HG02970 (cell line): Measurements from ENCODE around the gene FAM89B.
"Not testable (repeated sequence)": the region's sequence is repeated elsewhere in the genome, so short reads cannot be mapped to it uniquely, and the experiment has no call there.

Experiments used
- ATAC-seq: cut with Tn5 transposase; IDR thresholded peaks from one replicate; pipeline ENCODE4 v1.9.1; 2021; ENCODE audit warnings: mild to moderate bottlenecking, moderate library complexity, moderate number of reproducible peaks; ENCODE audit not compliant: unreplicated experiment, low FRiP score

FAM89B gene

DNA sequence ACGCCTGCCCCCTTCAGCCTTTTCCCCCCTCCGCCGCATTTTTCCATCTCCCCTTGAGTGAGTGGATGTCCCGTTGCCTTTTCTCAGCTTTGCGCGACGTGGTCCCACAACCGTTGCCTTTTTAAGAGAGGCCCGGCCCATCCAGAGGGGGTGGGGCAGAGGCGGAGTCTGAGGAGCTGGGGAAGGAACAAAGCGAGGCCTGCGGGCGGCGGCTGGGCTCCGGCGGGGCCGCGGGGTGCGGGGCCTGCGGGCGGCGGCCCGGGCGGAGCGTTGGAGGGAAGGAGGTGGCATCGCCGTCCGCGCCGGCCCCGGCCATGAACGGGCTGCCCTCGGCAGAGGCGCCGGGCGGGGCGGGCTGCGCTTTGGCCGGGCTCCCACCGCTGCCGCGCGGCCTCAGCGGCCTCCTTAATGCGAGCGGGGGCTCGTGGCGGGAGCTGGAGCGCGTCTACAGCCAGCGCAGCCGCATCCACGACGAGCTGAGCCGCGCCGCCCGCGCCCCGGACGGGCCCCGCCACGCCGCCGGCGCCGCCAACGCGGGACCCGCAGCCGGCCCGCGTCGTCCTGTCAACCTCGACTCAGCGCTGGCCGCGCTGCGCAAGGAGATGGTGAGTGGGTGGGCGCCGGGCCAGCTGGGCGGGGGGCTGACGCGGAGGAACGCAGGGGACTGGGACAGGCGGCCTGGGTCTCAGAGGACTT, at the start of gene FAM89B:
Gene FAM89B (plus strand): TSS at position 183 of the 696 bp plus-strand sequence. CDS start 132 bp downstream, at position 315.
- no peak for ATAC-seq

DNA sequence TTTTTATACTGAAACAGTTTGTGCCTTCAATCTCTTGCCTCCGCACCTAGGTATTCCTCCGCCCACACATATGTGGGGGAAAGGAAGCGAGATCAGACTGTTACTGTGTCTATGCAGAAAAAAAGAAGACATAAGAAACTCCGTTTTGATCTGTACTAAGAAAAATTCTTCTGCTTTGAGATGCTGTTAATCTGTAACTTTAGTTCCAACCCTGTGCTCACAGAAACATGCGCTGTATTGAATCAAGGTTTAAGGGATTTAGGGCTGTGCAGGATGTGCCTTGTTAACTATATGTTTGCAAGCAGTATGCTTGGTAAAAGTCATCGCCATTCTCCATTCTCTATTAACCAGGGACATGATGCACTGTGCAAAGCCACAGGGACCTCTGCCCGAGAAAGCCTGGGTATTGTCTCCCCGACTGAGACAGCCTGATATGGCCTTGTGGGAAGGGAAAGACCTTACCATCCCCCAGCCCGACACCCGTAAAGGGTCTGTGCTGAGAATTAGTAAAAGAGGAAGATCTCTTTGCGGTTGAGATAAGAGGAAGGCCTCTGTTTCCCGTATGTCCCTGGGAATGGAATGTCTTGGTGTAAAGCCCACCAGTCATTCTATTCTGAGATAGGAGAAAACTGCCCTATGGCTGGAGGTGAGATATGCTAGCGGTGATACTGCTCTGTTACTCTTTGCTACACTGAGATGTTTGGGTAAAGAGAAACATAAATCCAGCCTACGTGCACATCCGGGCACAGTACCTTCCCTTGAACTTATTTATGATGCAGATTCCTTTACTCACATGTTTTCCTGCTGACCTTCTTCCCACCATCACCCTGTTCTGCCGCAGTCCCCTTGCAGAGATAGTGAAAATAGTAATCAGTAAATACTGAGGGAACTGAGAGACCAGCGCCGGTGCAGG, 49.4 kb upstream of the FAM89B start:
- ATAC-seq: not testable (repeated sequence)

DNA sequence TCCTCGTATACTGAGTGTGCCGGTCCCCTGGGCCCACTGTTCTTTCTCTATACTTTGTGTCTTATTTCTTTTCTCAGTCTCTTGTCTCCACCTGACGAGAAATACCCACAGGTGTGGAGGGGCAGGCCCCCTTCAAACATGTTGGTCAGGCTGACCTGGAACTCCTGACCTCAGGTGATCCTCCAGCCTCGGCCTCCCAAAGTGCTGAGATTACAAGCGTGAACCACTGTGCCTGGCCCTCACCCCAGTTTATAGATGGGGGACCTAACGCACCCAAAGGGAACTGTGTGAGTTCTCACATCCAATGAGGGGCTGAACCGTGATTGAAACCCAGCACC, 48.7 kb upstream of the FAM89B start:
- ATAC-seq: not testable (repeated sequence)

DNA sequence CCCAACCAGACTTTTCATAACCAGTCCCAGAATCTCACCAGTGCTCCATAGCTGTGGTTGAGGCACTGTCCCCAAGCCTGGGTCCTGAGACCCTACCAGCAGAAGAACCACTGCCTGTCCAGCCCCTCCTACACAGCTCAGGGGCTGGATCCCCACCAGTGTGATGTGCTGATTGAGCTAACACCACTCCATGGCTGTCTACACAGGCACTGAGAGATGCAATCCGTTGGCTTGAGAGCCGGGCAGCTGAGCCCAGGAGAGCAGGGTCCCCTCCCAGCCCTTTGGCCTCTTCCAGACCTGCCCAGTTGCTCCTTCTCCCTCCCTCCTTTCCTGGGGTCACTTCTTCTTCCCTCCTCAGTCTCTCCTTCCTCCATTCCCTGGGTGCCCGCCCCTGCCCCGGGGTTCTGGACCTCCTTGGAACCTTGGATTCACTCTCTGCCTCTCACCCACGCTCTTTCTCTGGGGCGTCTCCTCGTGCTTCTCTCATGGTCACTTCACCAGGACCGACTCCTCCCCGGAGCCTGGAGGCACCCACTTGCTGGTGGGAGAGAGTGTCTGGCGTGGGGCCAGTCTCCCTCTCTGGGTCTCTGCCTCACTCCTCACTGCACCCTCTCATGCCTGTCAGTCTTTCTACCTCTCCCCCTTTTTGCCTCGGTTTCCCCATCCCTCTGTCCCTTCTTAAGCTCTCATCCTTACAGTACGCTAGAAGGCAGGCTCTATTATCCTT, 48.2 kb upstream of the FAM89B start:
- ATAC-seq: peak; percentile 1

DNA sequence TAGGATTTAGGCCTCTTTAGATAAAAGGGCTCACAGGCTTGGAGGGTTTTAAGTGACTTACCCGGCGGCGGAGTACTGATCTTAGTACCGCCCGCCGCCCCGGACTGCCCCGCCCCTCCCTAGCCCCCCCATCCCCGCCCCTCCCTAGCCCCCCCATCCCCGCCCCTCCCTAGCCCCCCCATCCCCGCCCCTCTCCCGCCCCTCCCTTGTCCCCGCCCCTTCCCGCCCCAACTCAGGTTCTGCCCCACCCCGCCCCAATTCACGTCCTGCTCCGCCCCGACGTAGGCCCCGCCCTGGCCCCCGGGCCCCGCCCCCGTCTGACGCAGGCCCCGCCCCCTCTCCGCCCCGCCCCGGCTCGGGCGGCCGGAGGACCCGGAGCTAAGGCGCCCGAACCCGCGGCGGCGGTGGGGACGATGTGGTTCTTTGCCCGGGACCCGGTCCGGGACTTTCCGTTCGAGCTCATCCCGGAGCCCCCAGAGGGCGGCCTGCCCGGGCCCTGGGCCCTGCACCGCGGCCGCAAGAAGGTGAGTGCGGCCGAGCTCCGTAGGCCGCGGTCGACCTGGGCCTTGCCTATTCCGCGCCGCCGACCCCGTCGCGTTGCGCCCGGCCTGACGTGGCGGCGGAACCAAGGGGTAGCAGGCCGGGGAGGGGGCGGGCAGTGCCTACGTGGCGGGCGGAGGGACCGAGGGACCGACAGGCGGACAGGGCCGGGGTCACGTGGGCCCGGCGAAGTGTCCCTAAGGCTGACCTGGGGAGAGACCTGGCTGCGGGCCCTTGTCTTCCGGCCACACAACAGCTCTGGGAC, 47.4 kb upstream of the FAM89B start, which contains the start of gene SCYL1:
Gene SCYL1 (plus strand): TSS at position 343 of the 805 bp plus-strand sequence. CDS start 71 bp downstream, at position 414.
- ATAC-seq: peak; percentile 59

DNA sequence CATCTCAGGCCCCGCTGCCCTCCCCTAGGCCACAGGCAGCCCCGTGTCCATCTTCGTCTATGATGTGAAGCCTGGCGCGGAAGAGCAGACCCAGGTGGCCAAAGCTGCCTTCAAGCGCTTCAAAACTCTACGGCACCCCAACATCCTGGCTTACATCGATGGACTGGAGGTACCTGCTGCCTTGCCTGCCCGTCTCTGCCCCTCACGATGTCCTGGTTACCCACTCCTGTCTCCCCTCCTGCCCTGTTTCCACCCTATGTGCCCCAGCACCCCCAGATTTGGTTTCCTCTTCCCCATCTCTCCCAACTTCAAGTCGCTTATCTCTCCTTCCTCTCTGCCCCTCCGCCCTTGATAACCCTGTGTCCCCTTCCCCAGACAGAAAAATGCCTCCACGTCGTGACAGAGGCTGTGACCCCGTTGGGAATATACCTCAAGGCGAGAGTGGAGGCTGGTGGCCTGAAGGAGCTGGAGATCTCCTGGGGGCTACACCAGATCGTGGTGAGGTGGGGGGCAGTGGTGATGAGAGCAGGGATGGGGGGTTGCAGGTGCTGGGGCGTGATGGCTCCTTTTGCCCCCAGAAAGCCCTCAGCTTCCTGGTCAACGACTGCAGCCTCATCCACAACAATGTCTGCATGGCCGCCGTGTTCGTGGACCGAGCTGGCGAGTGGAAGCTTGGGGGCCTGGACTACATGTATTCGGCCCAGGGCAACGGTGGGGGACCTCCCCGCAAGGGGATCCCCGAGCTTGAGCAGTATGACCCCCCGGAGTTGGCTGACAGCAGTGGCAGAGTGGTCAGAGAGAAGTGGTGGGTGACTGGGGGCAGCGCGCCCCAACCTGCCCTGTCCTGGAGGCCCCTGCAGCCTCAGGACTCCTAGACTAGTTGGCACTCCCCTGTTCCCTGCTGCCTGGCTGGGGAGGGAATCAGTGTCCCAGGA, 46.5 kb upstream of the FAM89B start:
- no peak for ATAC-seq

DNA sequence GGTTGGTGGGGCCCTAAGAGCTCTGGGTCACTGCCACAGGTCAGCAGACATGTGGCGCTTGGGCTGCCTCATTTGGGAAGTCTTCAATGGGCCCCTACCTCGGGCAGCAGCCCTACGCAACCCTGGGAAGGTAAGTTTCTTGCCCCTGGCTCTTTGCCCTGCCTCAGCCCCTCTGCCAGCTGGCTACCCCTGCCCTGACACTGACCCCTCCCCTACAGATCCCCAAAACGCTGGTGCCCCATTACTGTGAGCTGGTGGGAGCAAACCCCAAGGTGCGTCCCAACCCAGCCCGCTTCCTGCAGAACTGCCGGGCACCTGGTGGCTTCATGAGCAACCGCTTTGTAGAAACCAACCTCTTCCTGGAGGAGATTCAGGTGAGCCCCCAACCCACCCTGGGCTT, 45.6 kb upstream of the FAM89B start:
- no peak for ATAC-seq

DNA sequence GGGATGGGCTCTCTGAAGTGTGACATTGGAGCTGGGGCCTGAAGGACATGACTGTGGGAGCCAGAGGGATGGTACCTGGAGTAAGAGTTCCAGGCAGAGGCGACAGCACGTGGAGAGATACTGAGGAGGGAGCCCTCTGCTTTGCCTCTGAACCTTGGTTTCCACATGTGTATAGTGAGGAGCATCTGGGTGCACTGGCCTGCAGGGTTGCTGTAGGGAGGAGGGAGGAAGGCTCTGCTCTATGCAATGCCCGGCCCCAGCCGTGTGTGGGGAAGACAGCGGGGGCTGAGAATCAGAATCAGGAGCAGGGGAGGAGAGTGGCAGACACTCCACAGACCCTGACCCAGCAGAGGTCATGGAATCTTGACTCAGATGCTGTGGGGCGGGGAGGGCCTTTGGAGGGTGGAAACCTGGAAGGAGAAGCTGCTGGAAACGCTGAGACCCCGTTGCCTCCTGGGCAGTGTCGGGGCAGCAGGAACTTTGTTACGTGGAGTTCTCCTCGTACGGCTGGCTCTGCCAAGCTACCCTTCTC, 43.5 kb upstream of the FAM89B start:
- ATAC-seq: no peak

DNA sequence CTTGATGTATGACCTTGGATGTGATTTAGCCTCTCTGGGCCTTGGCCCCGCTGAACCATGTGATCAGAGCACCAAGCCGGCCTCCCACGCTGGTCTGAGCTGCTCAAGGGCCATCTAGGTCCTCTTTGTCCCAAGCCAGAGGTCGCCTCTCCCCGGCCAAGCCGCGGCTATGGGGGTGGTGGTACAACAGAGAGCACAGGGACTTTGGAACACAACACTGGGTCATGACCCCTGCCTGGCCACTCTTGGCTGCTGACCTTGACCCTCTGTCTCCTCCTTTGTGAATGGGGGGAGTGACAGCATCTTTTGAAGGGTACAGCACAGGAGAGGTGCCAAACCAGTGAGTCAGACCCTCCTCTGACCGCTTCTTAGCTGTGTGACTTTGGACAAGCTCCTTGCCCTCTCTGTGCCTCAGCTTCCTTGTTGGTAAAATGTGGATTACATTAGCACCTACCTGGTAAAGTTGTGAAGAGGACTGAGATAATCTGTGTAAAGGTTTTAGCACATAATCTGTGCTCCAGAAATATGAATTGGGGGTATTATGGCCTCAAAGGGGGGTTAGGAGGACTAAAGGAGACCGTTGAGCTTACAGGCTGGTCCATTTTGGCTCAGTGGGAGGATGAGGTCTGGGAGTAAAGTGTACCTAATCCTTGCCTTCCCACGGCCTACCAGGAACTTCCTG, 42.7 kb upstream of the FAM89B start:
- no peak for ATAC-seq

DNA sequence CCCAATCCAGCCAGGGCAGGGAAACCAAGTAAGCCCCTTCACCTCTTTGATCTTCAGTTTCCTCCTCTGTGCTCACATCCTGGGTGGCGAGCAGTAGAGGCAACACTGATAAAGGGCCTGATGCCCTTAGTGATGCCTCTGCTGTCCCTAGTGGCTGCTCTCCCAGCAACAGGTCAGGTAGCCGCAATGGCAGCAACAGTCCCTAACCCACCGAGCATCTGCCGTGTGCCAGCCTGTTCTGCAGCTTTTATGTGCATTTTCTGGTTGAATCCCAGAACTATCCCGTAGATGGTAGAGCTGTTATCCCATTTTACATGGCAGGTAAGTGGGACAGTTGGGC, 42.2 kb upstream of the FAM89B start:
- no peak for ATAC-seq

DNA sequence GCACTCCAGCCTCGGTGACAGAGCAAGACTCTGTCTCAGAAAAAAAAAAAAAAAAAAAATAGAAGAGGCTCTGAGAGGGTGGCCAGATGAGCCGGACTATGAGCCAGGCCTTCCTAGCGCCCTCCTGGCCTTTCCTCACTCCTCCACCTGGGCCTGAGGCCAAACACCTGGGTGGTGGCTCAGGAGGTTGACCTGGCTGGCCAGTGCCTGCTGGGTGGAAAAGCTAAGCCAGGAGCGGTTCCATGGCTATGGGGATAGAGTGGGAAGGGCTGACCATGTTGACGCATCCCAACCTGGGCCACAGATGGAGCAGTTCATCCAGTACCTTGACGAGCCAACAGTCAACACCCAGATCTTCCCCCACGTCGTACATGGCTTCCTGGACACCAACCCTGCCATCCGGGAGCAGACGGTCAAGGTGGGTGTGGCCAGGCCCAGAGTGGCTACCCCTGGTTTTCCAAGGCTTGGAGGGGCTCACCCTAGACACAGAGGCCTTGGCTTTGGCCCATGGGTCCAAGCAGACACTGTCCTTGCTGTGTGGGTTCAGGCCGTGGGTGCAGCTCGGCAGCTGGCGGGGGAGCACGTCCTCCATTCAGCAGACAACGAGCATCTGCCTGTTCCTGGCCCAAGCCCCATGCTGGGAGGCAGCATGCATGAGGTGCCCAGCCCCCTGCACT, 39.8 kb upstream of the FAM89B start:
- no peak for ATAC-seq

DNA sequence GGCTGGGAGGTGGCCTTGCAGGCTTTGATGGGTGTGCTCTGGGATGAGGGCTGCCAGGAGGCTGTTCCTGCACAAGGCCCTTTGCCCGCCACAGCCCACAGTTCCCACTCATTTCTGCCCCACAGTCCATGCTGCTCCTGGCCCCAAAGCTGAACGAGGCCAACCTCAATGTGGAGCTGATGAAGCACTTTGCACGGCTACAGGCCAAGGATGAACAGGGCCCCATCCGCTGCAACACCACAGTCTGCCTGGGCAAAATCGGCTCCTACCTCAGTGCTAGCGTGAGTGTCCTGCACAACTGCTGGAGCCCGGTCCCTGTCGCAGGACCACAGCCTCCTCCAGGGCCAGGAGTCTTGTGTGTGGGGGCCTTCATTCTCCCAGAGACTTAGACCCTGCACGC, 37.2 kb upstream of the FAM89B start:
- ATAC-seq: no peak

DNA sequence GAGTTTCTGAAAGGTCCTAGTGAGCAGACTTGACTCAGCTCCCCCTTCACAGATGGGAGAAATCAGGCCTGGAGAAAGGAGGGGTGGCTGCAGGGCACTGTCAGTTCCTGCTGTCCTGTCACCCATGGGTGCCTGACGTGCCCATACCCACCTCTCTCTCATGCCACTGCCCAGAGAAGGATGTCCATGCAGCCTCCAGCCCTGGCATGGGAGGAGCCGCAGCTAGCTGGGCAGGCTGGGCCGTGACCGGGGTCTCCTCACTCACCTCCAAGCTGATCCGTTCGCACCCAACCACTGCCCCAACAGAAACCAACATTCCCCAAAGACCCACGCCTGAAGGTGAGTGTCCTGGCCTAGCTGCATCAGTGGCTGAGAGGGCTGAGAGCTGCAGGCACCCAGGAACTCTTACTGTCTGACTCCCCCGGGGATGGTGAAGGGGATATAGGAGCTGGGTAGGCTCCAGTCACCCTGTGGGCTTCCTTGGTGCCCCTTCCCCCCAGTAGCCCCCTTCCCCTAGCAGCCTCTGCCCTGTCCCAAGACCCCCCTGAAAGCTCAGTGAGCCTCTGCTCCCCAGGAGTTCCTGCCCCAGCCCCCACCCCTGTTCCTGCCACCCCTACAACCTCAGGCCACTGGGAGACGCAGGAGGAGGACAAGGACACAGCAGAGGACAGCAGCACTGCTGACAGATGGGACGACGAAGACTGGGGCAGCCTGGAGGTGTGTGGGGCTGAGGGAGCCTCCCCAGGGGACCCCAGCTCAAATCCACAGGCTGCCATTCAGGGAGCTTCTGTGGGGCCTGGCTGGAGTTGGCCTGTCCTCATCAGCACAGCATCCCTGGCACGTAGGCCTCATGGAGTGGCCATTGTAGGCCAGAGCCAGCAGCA, 35.7 kb upstream of the FAM89B start:
- no peak for ATAC-seq

DNA sequence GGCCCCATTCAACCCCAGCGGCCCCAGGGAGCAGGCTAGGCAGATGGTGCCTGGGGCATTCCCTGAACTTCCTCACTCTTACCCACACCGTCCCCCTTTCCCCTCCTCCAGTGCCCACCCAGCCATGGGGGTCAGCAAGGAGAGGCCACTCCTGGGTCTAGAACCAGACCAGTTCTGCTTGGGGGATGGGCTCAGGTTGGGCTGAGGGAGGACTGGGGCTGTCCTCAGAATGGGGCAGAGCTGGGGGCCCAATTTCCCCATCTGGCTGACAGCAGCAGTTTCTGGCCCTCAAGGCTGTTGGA, 35.1 kb upstream of the FAM89B start:
- ATAC-seq: no peak

DNA sequence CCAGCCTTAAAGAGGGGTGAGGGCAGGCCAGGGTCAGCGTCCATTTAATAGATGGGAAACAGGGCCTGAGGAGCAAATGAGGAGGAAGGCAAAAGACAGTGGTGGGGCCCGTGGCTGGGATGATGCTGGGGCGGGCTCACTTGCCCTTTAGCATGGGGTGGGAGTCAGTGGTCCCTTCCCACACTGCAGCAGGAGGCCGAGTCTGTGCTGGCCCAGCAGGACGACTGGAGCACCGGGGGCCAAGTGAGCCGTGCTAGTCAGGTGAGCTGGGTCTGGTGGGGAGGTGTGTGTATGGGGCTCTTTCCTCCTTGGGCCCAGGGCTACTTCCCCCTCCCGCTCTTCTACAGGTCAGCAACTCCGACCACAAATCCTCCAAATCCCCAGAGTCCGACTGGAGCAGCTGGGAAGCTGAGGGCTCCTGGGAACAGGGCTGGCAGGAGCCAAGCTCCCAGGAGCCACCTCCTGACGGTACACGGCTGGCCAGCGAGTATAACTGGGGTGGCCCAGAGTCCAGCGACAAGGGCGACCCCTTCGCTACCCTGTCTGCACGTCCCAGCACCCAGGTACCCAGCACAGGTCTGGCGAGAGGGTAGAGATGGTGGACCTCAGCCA, 34.6 kb upstream of the FAM89B start:
- ATAC-seq: no peak

DNA sequence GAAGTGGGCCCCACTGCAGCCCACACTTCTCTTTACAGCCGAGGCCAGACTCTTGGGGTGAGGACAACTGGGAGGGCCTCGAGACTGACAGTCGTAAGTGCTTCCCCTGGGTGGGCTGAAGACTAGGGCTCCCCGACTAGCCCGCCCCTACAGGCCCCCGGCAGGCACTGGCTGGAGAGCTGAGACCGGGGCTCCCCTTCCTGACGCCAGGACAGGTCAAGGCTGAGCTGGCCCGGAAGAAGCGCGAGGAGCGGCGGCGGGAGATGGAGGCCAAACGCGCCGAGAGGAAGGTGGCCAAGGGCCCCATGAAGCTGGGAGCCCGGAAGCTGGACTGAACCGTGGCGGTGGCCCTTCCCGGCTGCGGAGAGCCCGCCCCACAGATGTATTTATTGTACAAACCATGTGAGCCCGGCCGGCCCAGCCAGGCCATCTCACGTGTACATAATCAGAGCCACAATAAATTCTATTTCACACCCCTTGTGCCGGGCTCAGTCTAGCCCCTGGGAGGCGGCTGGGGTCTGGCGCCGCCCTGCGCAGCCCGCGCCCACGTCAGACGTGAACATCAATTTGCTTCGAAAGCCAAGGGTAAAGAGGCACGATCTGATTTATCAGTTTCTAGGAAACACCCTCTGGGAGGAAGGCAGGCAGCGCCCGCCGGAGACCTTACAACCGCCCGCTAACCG, 34.0 kb upstream of the FAM89B start:
- ATAC-seq: no peak
